NAMALWA (cell line): ENCODE measurements around the gene TSSK1B.
"Not testable (repeated sequence)": the region's sequence is repeated elsewhere in the genome, so short reads cannot be mapped to it uniquely, and the experiment has no call there.

ENCODE experiments used
- DNase-seq: peaks from one replicate; pipeline ENCODE4 v3.0.0-alpha.2; 2015; ENCODE audit warnings: low spot score

TSSK1B gene

GRCh38 chr5:113397986-113398385, 36.8 kb downstream of the TSSK1B start:
- not testable (repeated sequence) for DNase-seq

DNA sequence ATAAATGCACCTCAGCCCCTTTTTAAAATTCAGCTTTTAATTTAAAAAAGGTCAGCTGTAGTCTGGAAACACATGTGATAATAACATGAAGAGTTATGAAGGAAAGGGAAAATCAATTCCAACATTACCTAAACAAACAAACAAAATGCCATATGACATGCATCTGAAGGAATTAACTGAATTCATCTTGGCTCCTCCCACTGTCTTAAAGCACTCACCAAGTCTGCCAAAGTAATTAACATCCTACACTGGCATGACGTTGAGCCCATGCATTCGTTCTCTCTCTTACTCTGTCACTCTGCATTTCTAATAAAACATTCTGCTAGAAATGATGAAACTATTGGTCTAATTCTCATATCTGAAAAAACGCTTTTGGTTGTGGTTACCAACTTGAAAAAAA, 37.7 kb downstream of the TSSK1B start:
- no peak for DNase-seq

DNA sequence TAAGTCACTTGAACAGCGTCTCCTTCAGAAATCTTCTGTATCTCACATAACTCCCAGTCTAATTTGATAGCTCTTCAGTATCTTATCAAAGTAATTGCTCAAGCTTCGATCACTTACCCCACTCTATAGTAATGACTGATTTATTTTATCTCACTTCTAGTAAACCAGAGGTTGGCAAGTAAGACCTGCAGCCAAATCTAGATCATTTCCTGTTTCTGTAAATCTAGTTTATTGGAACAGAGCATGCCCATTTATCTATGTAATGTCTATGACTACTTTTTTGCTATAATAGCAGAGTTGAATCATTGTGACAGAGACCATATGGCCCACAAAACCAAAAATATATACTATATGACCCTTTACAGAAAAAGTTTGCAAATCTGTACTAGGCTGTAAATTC, 40.1 kb downstream of the TSSK1B start:
- DNase-seq = no peak

GRCh38 chr5:113390224-113390623, 44.6 kb downstream of the TSSK1B start:
- no peak for DNase-seq

GRCh38 chr5:113389116-113389515, 45.7 kb downstream of the TSSK1B start:
- DNase-seq = no peak

- no peak for DNase-seq
Measured at GRCh38 chr5:113387844-113388243, 46.9 kb downstream of the TSSK1B start.

DNA sequence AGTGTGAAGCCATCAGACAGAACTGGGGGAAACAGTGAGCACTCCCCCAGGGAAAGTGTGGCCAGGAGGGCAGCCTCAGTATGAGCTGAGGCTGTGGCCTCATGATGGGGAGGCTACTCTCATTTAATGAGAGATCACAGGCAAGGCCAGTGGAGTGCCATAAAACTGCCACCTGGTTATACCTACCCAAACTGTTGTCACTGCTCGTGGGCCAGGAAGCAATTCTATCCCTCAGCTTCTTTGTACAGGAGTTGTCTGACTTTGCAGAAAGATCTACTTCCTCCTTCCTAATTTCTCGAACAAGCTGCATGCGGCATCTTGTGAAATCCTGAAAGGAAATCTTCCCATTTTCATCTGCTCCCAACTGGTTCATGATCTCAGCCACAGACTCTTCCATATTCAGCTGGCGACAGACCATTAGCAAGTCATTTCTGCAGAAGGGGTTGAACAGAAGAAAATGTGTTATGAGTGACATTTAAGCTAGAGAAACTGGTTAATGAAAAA, 50.0 kb downstream of the TSSK1B start:
- DNase-seq = no peak

- no peak for DNase-seq
Measured at GRCh38 chr5:113382731-113383130, 52.1 kb downstream of the TSSK1B start.
